ENCODE data around the gene CADPS2. TPM values are rescaled to one million over a fixed set of nuclear protein-coding genes. Genes with fewer than 3 reads are reported as not detected.

The CADPS2 gene
- total and polyA plus RNA-seq, 2 of the 4 experiments (the other 2 are of a cell fraction) = 0.10 to 0.54 TPM

DNA sequence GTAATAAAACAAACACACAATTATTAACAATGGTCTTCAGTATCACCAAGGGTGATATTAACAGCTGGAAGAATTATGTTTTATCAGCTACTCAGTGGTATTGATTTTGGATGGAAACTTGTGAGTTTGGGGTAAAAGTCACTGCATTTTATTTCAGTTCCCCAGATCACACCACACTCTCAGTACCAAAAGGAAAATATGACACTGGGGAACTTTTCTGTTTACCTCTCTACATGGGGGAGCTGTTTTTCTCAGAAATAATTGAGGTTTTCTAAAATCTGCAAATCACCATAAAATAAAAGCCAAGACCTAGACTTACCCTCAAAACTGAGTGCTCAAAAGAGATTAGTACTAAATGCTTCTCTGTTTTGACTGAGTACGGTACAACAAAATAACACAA lies 483.1 kb downstream of the CADPS2 start:
- H2AFZ ChIP-seq (replicated peaks; ENCODE audit: low read length, poor library complexity) = no peak overlapping the region
- TF ChIP-seq POLR2A (IDR thresholded peaks at IDR 0.05; ENCODE audit: low read depth, low read length) = no peak
- TF ChIP-seq BHLHE40 (IDR thresholded peaks at IDR 0.05; ENCODE audit: low read depth, low read length) = no peak
- no peak for TF ChIP-seq NFE2L2 (IDR thresholded peaks at IDR 0.05; ENCODE audit: low read depth, low read length)
- TF ChIP-seq CHD1 (IDR thresholded peaks at IDR 0.05; ENCODE audit: low read depth, low read length) = no peak
- no peak for TF ChIP-seq RCOR1 (IDR thresholded peaks at IDR 0.05; ENCODE audit: insufficient replicate concordance, low read length)
- TF ChIP-seq, protein P1, sequence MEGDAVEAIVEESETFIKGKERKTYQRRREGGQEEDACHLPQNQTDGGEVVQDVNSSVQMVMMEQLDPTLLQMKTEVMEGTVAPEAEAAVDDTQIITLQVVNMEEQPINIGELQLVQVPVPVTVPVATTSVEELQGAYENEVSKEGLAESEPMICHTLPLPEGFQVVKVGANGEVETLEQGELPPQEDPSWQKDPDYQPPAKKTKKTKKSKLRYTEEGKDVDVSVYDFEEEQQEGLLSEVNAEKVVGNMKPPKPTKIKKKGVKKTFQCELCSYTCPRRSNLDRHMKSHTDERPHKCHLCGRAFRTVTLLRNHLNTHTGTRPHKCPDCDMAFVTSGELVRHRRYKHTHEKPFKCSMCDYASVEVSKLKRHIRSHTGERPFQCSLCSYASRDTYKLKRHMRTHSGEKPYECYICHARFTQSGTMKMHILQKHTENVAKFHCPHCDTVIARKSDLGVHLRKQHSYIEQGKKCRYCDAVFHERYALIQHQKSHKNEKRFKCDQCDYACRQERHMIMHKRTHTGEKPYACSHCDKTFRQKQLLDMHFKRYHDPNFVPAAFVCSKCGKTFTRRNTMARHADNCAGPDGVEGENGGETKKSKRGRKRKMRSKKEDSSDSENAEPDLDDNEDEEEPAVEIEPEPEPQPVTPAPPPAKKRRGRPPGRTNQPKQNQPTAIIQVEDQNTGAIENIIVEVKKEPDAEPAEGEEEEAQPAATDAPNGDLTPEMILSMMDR (conservative IDR thresholded peaks at IDR 0.05; ENCODE audit: low read depth, low read length) = no peak
- TF ChIP-seq USF2 (IDR thresholded peaks at IDR 0.05; ENCODE audit: low read depth, low read length) = no peak
- TF ChIP-seq, protein P2, sequence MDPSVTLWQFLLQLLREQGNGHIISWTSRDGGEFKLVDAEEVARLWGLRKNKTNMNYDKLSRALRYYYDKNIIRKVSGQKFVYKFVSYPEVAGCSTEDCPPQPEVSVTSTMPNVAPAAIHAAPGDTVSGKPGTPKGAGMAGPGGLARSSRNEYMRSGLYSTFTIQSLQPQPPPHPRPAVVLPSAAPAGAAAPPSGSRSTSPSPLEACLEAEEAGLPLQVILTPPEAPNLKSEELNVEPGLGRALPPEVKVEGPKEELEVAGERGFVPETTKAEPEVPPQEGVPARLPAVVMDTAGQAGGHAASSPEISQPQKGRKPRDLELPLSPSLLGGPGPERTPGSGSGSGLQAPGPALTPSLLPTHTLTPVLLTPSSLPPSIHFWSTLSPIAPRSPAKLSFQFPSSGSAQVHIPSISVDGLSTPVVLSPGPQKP (IDR thresholded peaks at IDR 0.05; ENCODE audit: borderline replicate concordance, low read depth, low read length) = no peak
- no peak overlapping the region for H3K18ac ChIP-seq (ENCODE audit: low read depth, low read length)
- no peak overlapping the region for H4K91ac ChIP-seq (ENCODE audit: insufficient read depth, low read depth, low read length)
- H3K4me1 ChIP-seq (ENCODE audit: control insufficient read depth, insufficient read depth, low read length) = no peaks in the 10 kb centered on the region
- H4K5ac ChIP-seq (ENCODE audit: low read depth, low read length) = no peak overlapping the region
- H3K4ac ChIP-seq (ENCODE audit: low read depth, low read length) = no peak overlapping the region
- no peaks in the 10 kb centered on the region for H3K9me1 ChIP-seq (ENCODE audit: insufficient read depth, low read length)
- H3K4me3 ChIP-seq (ENCODE audit: insufficient read depth, low read depth, low read length) = no peak overlapping the region
- H4K8ac ChIP-seq (ENCODE audit: low read depth in 2 of 2, low read length in 2 of 2) = no peak overlapping the region
- dilution Hi-C loops (cut with HindIII; ENCODE audit: low sequenced_read_pairs, unreplicated experiment) = no loop called here
- no peak overlapping the region for H3K9ac ChIP-seq (ENCODE audit: low read depth, low read length)
- H3K23ac ChIP-seq (ENCODE audit: low read depth, low read length) = no peak overlapping the region
- no peaks in the 10 kb centered on the region for H4K20me1 ChIP-seq (ENCODE audit: insufficient read depth, low read length)
- no peak overlapping the region for H2AK9ac ChIP-seq (replicated peaks; ENCODE audit: low read depth, low read length, poor library complexity)
- no peak overlapping the region for H3K4me2 ChIP-seq (ENCODE audit: low read depth, low read length)
- H2BK20ac ChIP-seq (ENCODE audit: low read depth, low read length) = no peak overlapping the region
- ChIA-PET CTCF (no interaction called here), POLR2A (ENCODE audit: unreplicated experiment) (no interaction called here)
- H3K14ac ChIP-seq (replicated peaks; ENCODE audit: low read depth, low read length) = no peak overlapping the region
- H3K56ac ChIP-seq (ENCODE audit: extremely low read depth, insufficient read depth, low read length) = no peak overlapping the region
- no peak for DNase-seq
- no peak overlapping the region for H2BK5ac ChIP-seq (ENCODE audit: low read depth, low read length, poor library complexity, severe bottlenecking)
- no CpG with 5 or more reads among the region's 1 CpG for WGBS, 2 experiments (ENCODE audit: extremely low coverage in 2 of 2, insufficient read length in 1 of 2)
- BruUV-seq (replicated peaks) = no TSS peak
- no peak overlapping the region for H2AK5ac ChIP-seq (ENCODE audit: low read depth, low read length)
- ATAC-seq (ENCODE audit: low read depth) = no peak
- H3K9me3 ChIP-seq (ENCODE audit: control insufficient read depth, insufficient read depth, low read length) = no peaks in the 10 kb centered on the region
- H2BK15ac ChIP-seq (ENCODE audit: low read depth, low read length) = no peak overlapping the region
- intact Hi-C loops (cut with micrococcal nuclease) = no loop called here
- H3K36me3 ChIP-seq (ENCODE audit: control insufficient read depth, insufficient read depth, low read length) = no peaks in the 10 kb centered on the region
- H3K27me3 ChIP-seq (ENCODE audit: control insufficient read depth, insufficient read depth, low read length) = no peaks in the 10 kb centered on the region
- H2BK120ac ChIP-seq (ENCODE audit: low read depth, low read length) = no peak overlapping the region
- in situ Hi-C loops (cut with MboI; ENCODE audit: low sequenced_read_pairs) = no loop called here
- H3K79me1 ChIP-seq (ENCODE audit: low read depth in 1 of 2, low read length in 2 of 2) = no peaks in the 10 kb centered on the region
- H3K27ac ChIP-seq (ENCODE audit: insufficient read depth, low read length) = no peak overlapping the region
